ENCODE measurements around the gene SUFU.
A peak's percentile ranks its signal among the peaks of the same experiment; 100 is the strongest.

- TF ChIP-seq CTCF (IDR thresholded peaks at IDR 0.05) (peak; percentile 75 to 84 (median 82)), POLR2A (IDR thresholded peaks at IDR 0.05) (no peak)
These were observed 80.0 kb downstream of the SUFU start for GRCh38 chr10:102583435-102584417.
